Chondrocyte (in vitro differentiated cells): ENCODE results near the gene SF3A2. TPM values are rescaled to one million over a fixed set of nuclear protein-coding genes. Genes with fewer than 3 reads are reported as not detected.

Experiments
- DNase-seq: peaks from one replicate; pipeline ENCODE4 v3.0.0; 2021; ENCODE audit warnings: mixed read lengths, low spot score
- H3K27ac Mint-ChIP-seq: one replicate; pipeline ENCODE4 v1.8.0; 2021; ENCODE audit warnings: mild to moderate bottlenecking, moderate library complexity, mixed read lengths; ENCODE audit not compliant: unreplicated experiment
- H3K27me3 Mint-ChIP-seq: 2 replicates; pipeline ENCODE4 v1.8.0; 2021; ENCODE audit warnings: low read depth, mixed read lengths
- H3K36me3 Mint-ChIP-seq: 2 replicates; pipeline ENCODE4 v1.8.0; 2021; ENCODE audit warnings: low read depth, mixed read lengths
- H3K4me1 Mint-ChIP-seq: 2 replicates; pipeline ENCODE4 v1.8.0; 2021; ENCODE audit warnings: low read depth, mild to moderate bottlenecking, mixed read lengths
- H3K4me3 Mint-ChIP-seq: one replicate; pipeline ENCODE4 v1.8.0; 2021; ENCODE audit warnings: mild to moderate bottlenecking, moderate library complexity, mixed read lengths; ENCODE audit not compliant: unreplicated experiment
- H3K9me3 Mint-ChIP-seq: 2 replicates; pipeline ENCODE4 v1.8.0; 2021; ENCODE audit warnings: low read depth, mixed read lengths
- total RNA-seq: library from RNA; stranded (reverse); gene quantifications from 3 replicates; pipeline ENCODE4 v1.2.1, GENCODE V29; 2021
- TF ChIP-seq, protein P1 (sequence below): fragments of 200-600 bp; sonication (generic); IDR thresholded peaks from 2 replicates; pipeline ENCODE4 v1.5.0; 2021; ENCODE audit warnings: antibody characterized with exemption, mild to moderate bottlenecking, moderate library complexity

Gene SF3A2
- total RNA-seq, 1 donor from 2014 or later: 71.2 TPM

DNA sequence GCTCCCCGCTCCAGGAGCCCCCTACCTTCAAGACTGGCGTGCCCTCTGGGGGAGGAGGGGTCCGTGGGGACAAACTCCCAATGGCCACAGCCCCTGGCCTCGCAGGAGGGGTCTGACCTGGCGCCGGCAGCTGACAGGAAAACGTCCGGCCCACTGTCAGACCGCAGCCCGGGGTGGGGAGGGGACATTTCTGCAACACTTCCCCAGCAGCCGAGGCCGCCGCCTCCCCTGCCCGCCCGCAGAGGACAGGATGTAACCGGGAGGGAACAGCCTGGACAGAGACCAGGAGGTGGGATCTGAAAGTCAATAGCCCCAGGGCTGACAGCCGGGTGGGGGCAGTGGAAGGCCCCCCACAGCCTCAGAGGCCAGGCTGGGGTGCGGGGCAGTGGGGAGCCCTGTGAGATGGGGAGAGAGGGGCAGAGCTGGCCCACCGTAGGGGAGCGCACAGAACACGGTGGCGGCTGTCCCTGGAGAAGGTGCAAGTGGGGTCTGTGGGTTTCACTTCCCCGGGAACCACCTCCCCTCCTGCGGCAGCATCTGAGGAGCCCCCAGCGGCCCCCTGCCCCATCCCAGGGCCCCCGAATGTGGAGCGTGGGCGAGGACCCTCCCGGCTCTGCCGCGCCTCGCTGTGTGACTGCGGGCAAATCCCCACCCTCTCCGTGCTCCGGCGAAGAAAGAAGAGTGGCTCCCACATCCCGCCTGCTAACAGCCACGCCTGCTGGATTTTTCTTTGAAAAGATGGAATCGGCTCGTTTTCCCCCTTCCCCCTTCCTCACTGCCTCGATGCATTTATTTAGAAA is 45.6 kb downstream of the SF3A2 start, which contains the start of gene PEAK3:
TSS of gene PEAK3 (minus strand) at position 114 of the 800 bp plus-strand sequence. CDS start 1,244 bp downstream, outside the sequence.
- H3K27me3 Mint-ChIP-seq: no peaks in the 10 kb centered on the region
- H3K27ac Mint-ChIP-seq: peak within 1 kb of the TSS; percentile 69
- TF ChIP-seq, protein P1, sequence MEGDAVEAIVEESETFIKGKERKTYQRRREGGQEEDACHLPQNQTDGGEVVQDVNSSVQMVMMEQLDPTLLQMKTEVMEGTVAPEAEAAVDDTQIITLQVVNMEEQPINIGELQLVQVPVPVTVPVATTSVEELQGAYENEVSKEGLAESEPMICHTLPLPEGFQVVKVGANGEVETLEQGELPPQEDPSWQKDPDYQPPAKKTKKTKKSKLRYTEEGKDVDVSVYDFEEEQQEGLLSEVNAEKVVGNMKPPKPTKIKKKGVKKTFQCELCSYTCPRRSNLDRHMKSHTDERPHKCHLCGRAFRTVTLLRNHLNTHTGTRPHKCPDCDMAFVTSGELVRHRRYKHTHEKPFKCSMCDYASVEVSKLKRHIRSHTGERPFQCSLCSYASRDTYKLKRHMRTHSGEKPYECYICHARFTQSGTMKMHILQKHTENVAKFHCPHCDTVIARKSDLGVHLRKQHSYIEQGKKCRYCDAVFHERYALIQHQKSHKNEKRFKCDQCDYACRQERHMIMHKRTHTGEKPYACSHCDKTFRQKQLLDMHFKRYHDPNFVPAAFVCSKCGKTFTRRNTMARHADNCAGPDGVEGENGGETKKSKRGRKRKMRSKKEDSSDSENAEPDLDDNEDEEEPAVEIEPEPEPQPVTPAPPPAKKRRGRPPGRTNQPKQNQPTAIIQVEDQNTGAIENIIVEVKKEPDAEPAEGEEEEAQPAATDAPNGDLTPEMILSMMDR: peak; percentile 13

GRCh38 chr19:2282862-2283237 is 46.2 kb downstream of the SF3A2 start:
- peak overlapping the region; percentile 42 for H3K27ac Mint-ChIP-seq

More for the DNA sequence above, 45.6 kb downstream of the SF3A2 start, which contains the start of gene PEAK3:
- DNase-seq: no peak
- H3K4me3 Mint-ChIP-seq: peak within 1 kb of the TSS; percentile 64
- H3K4me1 Mint-ChIP-seq: peaks cover 16% of the 10 kb centered on the region
- H3K9me3 Mint-ChIP-seq: no peaks in the 10 kb centered on the region
- H3K36me3 Mint-ChIP-seq: peaks cover under 1% of the 10 kb centered on the region

GRCh38 chr19:2283835-2284507 is 47.3 kb downstream of the SF3A2 start:
- Mint-ChIP-seq H3K27me3 (peaks cover 7% of the 10 kb centered on the region), H3K9me3 (no peaks in the 10 kb centered on the region), H3K36me3 (no peaks in the 10 kb centered on the region), H3K27ac (no peak overlapping the region), H3K4me1 (peaks cover 16% of the 10 kb centered on the region), H3K4me3 (no peak overlapping the region)
- TF ChIP-seq, protein P1: no peak
- DNase-seq: no peak

More at GRCh38 chr19:2282862-2283237, 46.2 kb downstream of the SF3A2 start:
- TF ChIP-seq, protein P1: no peak
- H3K9me3 Mint-ChIP-seq: no peaks in the 10 kb centered on the region
- no peaks in the 10 kb centered on the region for H3K36me3 Mint-ChIP-seq
- DNase-seq: no peak
- peaks cover 16% of the 10 kb centered on the region for H3K4me1 Mint-ChIP-seq
- H3K4me3 Mint-ChIP-seq: peak overlapping the region; percentile 53
- H3K27me3 Mint-ChIP-seq: no peaks in the 10 kb centered on the region

- DNase-seq: no peak
- no peak overlapping the region for H3K4me3 Mint-ChIP-seq
- H3K27me3 Mint-ChIP-seq: peaks cover 13% of the 10 kb centered on the region
- no peaks in the 10 kb centered on the region for H3K9me3 Mint-ChIP-seq
- no peaks in the 10 kb centered on the region for H3K36me3 Mint-ChIP-seq
- H3K27ac Mint-ChIP-seq: no peak overlapping the region
- peaks cover 21% of the 10 kb centered on the region for H3K4me1 Mint-ChIP-seq
- TF ChIP-seq, protein P1: no peak
Measured at GRCh38 chr19:2286402-2287140, 49.9 kb downstream of the SF3A2 start.
